Astrocyte of the spinal cord (primary cell): Measurements from ENCODE around the gene CNTRL.
"Not testable (repeated sequence)": the region's sequence is repeated elsewhere in the genome, so short reads cannot be mapped to it uniquely, and the experiment has no call there.

Experiments used
- DNase-seq: peaks from one replicate; pipeline ENCODE4 v3.0.0; 2011; ENCODE audit warnings: low read depth, low spot score
- H3K4me3 ChIP-seq: 2 replicates; pipeline ENCODE4 v1.5.1; 2011; ENCODE audit warnings: low read depth, mild to moderate bottlenecking, low read length, moderate library complexity
- CTCF ChIP-seq: IDR thresholded peaks from 2 replicates; pipeline ENCODE4 v1.5.1; 2012; ENCODE audit warnings: low read depth, mild to moderate bottlenecking, low read length, inconsistent platforms
- in situ Hi-C: cut with HindIII; loops from 2 replicates; pipeline ENCODE4 v1.10.0; 2017; ENCODE audit warnings: low sequenced_read_pairs

CNTRL gene

GRCh38 chr9:121074370-121075250 is at the start of gene CNTRL:
CNTRL (plus strand) TSS chr9:121074955; CDS start chr9:121088327, 13,372 bp downstream.
- in situ Hi-C loops = no loop called here
- DNase-seq = peak; percentile 92
- TF ChIP-seq CTCF = no peak
- peak within 1 kb of the TSS; percentile 61 for H3K4me3 ChIP-seq

- TF ChIP-seq CTCF = no peak
- H3K4me3 ChIP-seq = no peak overlapping the region
- in situ Hi-C loops = no loop called here
- peak; percentile 20 for DNase-seq
Observed at GRCh38 chr9:121026260-121026691, 48.5 kb upstream of the CNTRL start.

GRCh38 chr9:121026768-121027167 is 48.0 kb upstream of the CNTRL start:
- no peak for DNase-seq
- in situ Hi-C loops = no loop called here
- H3K4me3 ChIP-seq = no peak overlapping the region
- TF ChIP-seq CTCF = no peak

GRCh38 chr9:121028285-121028684 is 46.5 kb upstream of the CNTRL start:
- DNase-seq, H3K4me3 ChIP-seq, in situ Hi-C loops: not testable (repeated sequence)

GRCh38 chr9:121029469-121029868 is 45.3 kb upstream of the CNTRL start:
- H3K4me3 ChIP-seq = no peak overlapping the region
- in situ Hi-C loops = no loop called here
- TF ChIP-seq CTCF = no peak
- DNase-seq = no peak

GRCh38 chr9:121034529-121034928 is 40.2 kb upstream of the CNTRL start:
- in situ Hi-C loops = no loop called here
- H3K4me3 ChIP-seq = no peak overlapping the region
- no peak for TF ChIP-seq CTCF
- no peak for DNase-seq

GRCh38 chr9:121035717-121036116 is 39.0 kb upstream of the CNTRL start:
- DNase-seq, in situ Hi-C loops: not testable (repeated sequence)

More at GRCh38 chr9:121035717-121036116, 39.0 kb upstream of the CNTRL start:
- not testable (repeated sequence) for H3K4me3 ChIP-seq
